ENCODE results near the gene UIMC1. TPM values are rescaled to one million over a fixed set of nuclear protein-coding genes. Genes with fewer than 3 reads are reported as not detected.

UIMC1 gene
- total RNA-seq, 1 donor from 2014 or later = 32.9 TPM

- no peak for ATAC-seq
- intact Hi-C loops (cut with micrococcal nuclease) = no loop called here
- DNase-seq = no peak
These were observed 90.7 kb downstream of the UIMC1 start for GRCh38 chr5:176915906-176916305.

- no peak for ATAC-seq
- intact Hi-C loops (cut with micrococcal nuclease) = no loop called here
- no peak for DNase-seq
These were observed 94.5 kb downstream of the UIMC1 start for GRCh38 chr5:176912115-176912514.

DNA sequence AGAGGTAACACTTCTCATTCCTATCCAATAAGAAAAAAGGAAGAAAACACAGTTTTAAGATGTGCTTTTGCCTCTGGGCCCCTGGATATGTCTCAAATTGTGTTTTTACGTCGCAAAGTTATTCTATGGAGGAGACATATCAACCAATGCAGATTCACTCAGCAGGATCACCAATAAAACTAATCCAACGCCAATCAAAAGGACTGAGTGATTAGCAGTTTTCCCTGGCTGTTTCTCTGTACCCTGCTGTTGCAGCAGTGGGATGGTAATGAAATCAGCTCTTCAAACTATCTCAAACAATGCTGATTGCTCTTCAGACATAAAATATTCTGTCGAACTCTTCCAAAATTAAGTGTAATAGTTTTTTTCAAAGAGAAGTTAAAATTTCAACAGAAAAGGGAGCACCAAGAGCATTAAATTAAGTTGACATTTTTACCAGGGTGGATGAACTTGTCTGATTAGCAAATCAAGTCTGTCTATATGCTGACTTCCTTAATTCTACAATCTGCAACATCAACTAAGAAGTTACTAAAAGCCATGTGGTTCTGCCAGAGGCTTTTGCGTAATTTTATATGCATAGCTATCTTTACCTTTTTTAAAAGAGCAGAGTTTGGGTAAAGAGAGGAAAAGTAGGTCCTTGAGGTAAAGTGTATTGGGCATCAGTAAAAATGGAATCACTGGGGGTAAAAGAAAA is 97.8 kb downstream of the UIMC1 start:
- ATAC-seq = no peak
- intact Hi-C loops (cut with micrococcal nuclease) = no loop called here
- no peak for DNase-seq

DNA sequence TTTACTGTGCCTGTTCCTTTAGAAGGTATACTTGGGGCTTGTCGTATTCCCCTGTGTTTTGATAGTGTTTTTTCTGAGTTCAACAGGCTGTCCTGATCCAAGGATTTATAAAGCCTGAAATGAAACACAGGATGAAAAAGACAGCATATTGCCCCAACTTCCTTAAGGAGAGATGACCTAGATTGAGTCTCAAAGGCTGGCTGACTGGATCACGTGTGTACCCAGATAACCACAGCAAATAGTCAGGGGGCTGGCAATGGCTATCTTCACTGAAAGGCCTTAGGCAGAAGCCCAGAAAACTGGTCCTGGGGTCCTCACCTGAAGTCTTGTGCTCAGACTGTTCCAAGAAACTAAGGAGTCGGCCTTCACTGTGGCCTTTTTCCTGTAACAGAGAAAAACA is 99.8 kb downstream of the UIMC1 start:
- intact Hi-C loops (cut with micrococcal nuclease) = no loop called here
- ATAC-seq = no peak
- no peak for DNase-seq

DNA sequence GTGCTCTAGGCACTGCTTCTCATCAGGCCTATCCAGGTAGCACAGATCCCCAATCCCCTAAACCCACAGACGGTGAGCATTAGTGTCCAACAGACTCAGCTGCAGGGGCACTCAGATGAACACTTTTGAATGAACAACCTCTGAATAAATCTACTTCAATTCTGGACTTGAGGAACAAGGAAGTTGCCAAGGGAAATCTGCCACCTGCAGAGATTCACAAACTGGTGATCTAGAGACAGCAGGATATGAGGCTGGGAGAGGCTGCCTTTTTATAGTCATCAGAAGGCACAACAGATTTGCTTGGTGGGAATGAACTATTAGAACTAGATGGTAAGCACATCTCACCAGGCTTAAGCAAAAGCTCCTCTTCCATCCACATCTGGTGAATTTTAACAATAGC is 100.5 kb downstream of the UIMC1 start:
- intact Hi-C loops (cut with micrococcal nuclease) = no loop called here
- no peak for ATAC-seq
- DNase-seq = no peak

DNA sequence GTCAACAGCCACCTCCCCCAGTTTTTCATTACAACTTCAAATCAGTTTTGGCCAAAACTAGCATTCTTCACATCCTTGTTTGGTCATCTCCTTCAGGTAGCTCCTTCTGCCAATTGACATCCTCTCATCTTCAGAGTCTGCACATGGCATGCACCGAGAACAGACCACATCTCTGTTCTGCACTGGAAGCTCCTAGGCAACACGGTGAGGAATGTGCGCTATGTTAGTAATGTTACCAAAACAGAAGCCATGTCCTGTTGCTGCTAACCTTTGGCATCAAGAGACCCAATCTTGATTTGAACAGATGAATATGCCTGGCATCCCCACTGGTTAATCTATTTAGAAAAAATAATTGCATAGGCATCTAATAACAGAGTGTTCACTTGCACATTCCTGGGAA is 102.3 kb downstream of the UIMC1 start:
- intact Hi-C loops (cut with micrococcal nuclease) = no loop called here
- ATAC-seq = no peak
- no peak for DNase-seq

GRCh38 chr5:176902911-176903664 is 103.5 kb downstream of the UIMC1 start:
- ATAC-seq (no peak), DNase-seq (no peak)
- intact Hi-C loops (cut with micrococcal nuclease) = no loop called here

GRCh38 chr5:176902102-176902814 is 104.3 kb downstream of the UIMC1 start:
- no peak for DNase-seq
- no peak for ATAC-seq
- intact Hi-C loops (cut with micrococcal nuclease) = no loop called here

- DNase-seq = no peak
- intact Hi-C loops (cut with micrococcal nuclease) = no loop called here
- ATAC-seq = no peak
These were observed 105.1 kb downstream of the UIMC1 start for GRCh38 chr5:176901260-176902101.

- intact Hi-C loops (cut with micrococcal nuclease) = no loop called here
- DNase-seq (no peak), ATAC-seq (no peak)
These were observed 105.8 kb downstream of the UIMC1 start for GRCh38 chr5:176900780-176901204.

DNA sequence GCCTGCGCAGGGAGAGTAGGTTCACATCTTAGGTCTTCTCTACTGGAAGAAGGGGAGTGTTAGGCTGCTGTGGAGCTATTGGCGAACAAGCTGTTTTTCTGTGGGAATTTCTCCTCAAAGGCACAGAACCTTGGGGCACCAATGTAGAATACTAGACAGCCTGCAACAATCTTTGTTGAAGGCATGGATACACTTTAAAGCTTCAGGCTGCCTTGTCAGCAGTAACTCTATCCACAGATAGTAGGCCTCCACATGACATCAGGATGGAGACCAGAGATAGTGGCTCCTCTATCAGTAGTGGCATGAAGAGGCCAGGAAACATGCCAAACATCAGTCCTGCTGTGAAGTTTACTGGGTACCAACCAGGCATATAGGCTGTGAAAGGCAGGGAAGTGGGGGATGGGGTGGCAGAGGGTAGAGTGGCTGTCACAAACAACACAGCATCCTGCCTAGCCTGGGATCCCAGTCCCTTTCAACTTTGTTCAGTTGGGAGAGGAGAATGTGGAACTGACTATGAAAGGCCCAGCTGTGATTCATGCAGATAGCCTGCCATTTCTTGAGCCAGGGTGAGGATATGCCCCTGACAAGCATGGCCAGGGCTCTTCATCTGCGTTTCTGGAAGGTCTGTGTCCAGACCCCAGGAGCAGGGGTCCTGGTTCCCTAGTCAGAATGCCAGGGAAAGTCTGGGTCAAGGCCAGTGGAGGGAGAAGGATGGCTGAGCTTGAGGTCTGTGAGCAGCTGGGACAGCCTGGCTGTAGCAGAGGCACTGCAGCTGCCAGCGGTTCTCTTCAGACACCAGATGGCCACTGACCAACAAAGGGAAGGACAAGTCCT is 106.4 kb downstream of the UIMC1 start:
- intact Hi-C loops (cut with micrococcal nuclease) = no loop called here
- ATAC-seq (peak; percentile 9), DNase-seq (no peak)

DNA sequence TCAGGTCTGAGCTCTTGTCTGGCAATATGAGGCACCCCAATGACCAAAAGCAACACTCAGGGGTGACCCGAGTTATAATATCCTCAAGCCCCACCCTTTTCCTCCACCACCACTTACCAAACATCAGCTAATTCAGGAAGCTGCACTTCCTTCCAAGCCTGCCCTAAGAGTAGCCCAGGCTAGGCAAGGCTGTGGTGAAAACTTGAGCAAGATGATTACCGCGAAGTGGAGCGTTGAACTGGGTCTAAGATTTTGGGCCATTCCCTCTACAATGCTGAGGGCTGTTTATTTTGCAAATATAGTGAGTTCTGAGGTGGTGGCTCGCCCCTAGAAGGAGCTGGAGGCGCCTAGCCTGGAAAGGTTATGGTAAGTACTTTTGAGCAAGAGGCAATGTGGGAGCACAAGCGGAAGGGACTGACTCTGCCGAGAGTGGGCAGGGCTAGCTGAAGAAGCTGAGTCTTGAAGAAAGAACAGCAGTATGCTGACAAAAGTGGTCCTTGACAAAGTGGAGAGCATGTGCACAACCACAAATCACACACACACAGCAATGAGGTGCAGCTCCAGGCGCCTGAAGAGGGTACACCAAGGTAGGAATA is 107.2 kb downstream of the UIMC1 start, which contains the start of gene HK3:
Gene HK3 (minus strand): TSS at position 51 of the 596 bp plus-strand sequence. CDS start 3,187 bp downstream, outside the sequence.
- no peak for DNase-seq
- intact Hi-C loops (cut with micrococcal nuclease) = no loop called here
- peak; percentile 74 for ATAC-seq

DNA sequence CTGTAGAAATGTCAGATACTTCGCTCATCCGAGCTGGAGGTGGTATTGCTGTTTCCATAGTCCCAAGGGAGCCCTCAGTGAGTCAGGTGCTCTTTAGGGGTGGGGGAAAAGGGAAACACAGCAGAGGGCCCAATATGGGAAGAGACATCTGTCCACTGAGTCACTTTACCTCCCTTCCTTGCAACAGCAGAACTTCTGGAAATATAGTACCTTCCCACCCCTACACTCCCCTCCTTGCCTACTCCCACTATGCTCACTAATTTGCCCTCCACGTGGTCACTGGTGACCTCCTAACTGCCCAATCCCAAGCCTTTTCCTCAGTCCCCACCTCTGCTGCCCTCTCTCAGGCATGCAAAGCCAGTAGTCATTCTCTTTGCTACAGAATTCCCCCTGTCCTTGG is 109.3 kb downstream of the UIMC1 start:
- no peak for ATAC-seq
- no peak for DNase-seq
- intact Hi-C loops (cut with micrococcal nuclease) = no loop called here

- intact Hi-C loops (cut with micrococcal nuclease) = no loop called here
- ATAC-seq (no peak), DNase-seq (no peak)
These were observed 110.7 kb downstream of the UIMC1 start for GRCh38 chr5:176895831-176896230.

- DNase-seq (no peak), ATAC-seq (no peak)
- intact Hi-C loops (cut with micrococcal nuclease) = no loop called here
These were observed 112.3 kb downstream of the UIMC1 start for GRCh38 chr5:176894298-176894697.

DNA sequence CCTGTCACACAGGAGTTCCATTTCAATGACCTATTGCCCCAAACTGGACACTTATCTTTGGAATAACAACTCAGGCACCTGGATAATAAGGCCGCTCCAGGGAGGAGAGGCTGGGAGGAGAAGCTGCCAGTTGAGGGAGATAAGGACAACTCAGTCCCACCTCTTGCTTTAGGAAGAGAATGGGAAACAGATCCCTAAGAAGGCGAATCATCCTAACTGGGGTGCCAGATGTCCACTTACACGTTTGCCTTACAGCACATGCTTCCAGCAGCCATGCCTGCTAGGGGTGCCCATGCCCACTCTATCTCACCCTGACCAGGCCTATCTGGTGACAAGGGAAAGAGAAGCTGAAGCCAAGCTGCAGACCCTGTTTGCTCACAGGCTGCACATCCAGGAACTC is 113.9 kb downstream of the UIMC1 start:
- intact Hi-C loops (cut with micrococcal nuclease) = no loop called here
- no peak for DNase-seq
- ATAC-seq = no peak

GRCh38 chr5:176891331-176891958 is 115.1 kb downstream of the UIMC1 start:
- DNase-seq (no peak), ATAC-seq (no peak)
- intact Hi-C loops (cut with micrococcal nuclease) = no loop called here
